ELR (cell line): ENCODE data around the gene FAM163B.
"Not testable (repeated sequence)": the region's sequence is repeated elsewhere in the genome, so short reads cannot be mapped to it uniquely, and the experiment has no call there.

Experiments
- DNase-seq: peaks from one replicate; pipeline ENCODE4 v3.0.0-alpha.2; 2015; ENCODE audit warnings: low read depth

Gene FAM163B

DNA sequence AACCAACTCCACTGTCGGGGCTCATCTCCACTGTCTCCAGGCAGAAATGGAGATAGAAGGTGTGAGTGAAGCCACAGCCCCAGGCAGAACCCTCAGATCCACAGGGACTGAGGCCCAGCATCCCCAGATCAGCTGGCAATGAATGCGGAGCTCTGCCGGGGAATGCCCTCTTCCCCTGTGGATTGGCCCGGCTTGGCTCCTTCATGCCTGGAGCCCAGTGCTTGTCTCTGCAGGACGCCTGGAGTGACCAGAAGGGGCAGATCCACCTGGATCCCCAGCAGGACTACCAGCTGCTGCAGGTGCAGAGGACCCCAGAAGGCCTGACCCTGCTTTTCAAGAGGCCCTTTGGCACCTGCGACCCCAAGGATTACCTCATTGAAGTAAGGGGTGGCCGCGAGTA, 30.4 kb upstream of the FAM163B start:
- no peak for DNase-seq

DNA sequence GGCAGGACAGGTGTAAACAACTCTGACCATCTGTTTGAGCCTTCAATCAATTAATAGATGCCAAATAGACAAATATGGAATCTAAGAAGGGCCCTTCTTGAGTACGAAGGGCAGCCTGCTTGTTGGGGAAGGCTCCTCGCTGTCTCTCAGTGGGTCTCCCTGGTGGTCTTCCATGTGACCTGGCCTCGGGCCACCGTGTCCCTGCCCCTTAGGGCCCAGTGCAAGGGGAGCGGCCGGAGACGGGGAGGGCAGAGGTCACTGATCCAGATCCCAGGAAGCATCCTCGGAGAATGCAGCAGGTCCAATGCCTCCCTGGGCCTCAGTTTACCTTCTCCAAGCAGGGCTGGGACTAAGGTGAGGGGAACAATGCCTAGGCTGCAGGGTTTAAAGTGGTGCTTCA, 29.5 kb upstream of the FAM163B start:
- DNase-seq: no peak

- no peak for DNase-seq
Measured at GRCh38 chr9:133638076-133638475, 28.9 kb upstream of the FAM163B start.

DNA sequence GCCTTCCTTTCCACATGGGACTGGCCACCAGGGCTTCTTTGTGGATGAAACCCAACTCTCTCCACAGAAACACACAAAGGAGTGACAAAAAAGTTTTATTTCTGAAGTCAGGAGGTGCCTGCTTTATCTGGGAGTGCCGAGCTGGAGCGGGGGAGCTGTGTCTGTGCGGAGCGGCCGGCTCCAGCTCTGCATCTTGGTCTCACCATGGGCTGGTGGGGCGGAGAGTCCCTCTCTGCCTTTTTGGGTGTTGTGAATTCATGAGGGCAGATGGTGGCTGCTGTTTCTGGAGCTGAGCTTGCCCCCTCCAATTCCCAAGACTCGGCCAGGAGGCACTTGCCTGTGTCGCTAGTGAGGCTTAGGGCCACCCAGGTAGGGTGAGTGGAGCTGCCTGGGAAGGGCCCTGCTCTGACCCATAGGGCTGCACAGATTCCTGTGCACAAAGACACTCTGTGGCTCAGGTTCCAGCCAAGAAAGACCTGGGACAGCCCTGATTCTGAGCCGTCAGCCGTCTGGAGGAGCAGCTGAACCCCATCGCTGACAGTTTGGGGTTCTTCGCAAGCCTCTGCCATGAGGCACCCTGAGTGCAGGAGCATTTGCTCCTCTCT, 28.4 kb upstream of the FAM163B start:
- DNase-seq: no peak

GRCh38 chr9:133636902-133637301, 27.7 kb upstream of the FAM163B start:
- DNase-seq: no peak

GRCh38 chr9:133635533-133636531, 26.6 kb upstream of the FAM163B start, which contains the start of gene DBH:
TSS of gene DBH (plus strand) at chr9:133636363. CDS start at chr9:133636372, 9 bp downstream.
- DNase-seq: no peak

DNA sequence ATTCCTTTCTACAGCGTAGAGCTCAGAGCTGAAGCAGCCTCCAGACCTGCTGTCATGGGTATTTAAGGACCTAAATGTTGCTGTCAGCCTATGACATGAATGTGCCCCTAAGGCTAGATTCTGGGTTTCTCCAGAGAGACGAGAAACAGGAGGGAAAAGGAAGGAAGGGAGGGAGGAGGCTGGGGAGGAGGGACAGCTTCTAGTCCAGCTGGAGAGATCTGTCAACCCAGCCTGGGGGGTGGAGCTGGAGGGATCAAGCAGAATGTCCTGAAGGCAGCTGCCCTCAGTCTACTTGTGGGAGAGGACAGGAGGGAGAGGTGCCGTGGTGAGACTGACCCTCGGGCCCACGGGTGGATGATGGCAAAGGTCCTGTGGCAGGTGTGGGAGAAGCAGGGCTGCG, 25.9 kb upstream of the FAM163B start:
- no peak for DNase-seq

DNA sequence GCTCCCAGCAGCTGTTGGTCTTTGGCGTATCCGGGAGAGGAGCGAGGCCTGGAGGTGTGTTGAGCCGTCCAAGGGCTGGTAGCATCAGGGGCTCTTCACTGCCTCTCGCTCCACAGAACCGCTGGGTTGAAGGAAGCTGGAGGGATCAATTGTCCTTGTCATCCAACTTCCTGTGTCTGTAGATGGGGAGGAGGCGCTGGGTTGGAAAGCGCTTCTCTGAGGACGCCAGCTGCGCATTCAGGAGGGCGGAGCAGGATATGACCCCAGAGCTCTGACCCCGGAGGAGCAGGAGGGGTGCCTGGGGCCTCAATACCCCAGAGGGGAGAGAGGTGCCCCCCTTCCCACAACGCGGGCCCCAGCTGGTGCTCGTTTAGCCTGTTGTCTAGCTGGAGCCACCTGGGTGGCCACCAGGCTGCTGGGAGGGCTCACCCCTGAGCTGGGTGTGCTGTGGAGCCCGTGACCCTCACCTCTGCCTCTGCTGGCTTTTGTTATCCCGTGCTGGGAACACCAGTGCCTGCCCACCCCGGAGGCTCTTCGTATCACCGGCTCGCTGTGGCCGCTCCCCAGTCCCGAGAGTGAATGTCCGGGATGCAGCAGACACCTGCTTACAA, 25.0 kb upstream of the FAM163B start:
- DNase-seq: no peak

- no peak for DNase-seq
Measured at GRCh38 chr9:133633681-133634080, 24.5 kb upstream of the FAM163B start.

GRCh38 chr9:133632806-133633680, 23.9 kb upstream of the FAM163B start:
- DNase-seq: no peak

DNA sequence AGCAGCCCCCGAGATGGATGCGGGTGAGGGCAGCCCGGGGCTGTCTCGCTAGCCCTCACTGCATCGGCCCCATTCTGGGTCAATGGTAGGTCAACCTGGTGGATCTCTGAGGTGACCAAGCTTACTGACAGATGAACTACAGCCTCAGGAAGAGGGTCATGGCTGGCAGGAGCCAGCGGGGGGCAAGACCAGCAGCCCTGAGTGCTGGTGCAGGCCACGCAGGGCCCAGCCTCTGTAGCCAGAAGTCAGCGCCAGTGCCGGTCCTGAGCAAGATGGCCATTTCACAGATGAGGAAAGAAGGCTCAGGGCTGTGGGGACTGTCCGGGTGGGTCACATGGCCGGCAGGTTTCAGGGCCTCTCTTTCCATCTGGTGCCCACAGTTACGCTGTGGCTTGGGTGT, 21.9 kb upstream of the FAM163B start:
- no peak for DNase-seq

DNA sequence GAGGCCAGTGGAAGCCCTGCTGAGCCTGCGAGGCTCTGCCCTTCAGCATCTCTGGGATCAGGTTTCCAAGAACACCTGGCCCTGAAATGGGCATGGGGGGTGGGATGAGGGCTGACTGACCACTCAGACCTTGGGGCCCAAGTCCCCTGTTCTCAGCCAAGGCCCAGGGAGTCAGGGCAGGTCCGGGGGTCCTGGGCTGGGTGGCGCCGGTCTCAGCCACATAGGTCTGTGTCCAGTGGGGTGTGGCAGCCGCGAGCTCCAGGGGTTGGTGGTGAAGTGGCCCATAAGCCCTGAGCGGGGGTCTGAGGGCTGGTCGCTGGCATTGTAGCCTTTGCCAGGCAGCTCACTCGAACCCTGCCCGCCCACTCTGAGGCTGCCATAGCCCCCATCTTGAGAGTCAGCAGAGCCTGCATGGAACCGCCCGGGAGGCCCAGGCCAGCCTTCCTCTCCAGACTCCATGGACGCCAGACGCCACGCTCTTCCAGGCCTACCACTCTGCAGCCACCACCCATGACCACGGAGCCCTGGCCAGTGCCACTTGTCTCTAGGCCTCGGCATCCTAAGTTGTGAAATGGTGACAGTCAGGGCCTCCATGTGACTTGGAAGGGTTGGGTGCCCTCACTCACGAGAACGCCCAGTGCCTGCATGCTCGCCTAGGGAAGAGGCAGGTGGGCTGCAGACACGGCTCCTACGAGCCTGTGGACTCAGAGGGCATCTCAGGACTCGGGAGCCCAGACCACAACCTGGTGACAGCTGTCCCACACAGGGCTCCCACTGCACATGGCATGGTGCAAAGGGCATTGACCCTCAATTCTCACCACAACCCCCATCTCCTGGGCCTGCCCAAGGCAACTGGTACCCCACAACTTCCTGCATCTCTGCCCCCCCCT, 20.3 kb upstream of the FAM163B start:
- DNase-seq: no peak

GRCh38 chr9:133628766-133629165, 19.6 kb upstream of the FAM163B start:
- DNase-seq: no peak

GRCh38 chr9:133627341-133627740, 18.2 kb upstream of the FAM163B start:
- no peak for DNase-seq

DNA sequence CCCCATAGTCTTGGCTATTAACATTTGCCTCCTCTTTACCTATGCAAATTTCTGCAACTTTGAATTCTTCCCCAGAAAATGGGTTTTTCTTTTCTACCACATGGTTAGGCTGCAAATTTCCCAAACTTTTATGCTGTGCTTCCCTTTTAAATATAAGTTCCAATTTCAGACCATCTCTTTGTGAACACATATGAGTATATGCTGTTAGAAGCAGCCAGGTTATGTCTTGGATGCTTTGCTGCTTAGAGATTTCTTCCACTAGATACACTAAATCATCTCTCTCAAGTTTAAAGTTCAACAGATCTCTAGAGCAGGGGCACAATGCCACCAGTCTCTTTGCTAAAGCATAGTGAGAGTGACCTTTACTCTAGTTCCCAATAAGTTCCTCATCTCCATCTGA, 16.8 kb upstream of the FAM163B start:
- DNase-seq: not testable (repeated sequence)

DNA sequence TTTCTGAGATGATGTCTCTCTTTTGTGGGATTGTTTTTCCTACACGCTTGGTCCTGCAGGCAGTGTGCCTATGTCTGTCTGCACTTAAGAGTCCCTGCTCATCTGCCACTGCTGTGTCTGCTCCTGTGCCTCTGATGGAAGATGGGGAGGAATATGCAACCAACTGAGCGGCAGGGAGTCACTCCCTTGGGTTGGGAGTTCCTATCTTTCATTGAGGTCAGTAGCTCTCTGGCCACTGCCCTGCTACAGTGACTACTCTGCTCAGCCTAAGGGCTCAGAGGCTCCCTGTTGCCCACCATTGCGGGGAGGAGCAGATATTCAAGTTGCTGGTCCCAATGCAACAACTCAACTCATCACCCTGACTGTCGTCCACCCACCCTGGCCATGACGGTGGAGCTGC, 13.4 kb upstream of the FAM163B start:
- no peak for DNase-seq

GRCh38 chr9:133621725-133622267, 12.6 kb upstream of the FAM163B start:
- no peak for DNase-seq

- DNase-seq: peak; percentile 7
Measured at GRCh38 chr9:133619791-133620190, 10.6 kb upstream of the FAM163B start.

DNA sequence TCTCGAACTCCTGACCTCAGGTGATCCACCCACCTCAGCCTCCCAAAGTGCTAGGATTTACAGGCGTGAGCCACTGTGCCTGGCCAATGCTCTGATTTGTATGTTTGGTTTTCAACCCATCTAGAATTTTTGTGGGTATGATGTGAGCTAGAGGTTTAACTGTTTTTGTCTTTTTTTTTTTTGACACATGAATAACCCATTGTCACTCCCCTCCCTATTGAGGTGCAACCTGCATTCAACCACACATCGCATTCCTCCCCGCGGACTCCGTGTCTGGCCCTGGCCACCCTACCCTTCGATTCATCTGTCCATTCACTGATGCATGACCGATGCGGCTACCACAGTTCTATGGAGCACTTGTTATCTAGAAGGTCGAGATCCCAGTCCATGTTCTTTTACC, 9.5 kb upstream of the FAM163B start:
- DNase-seq: no peak

DNA sequence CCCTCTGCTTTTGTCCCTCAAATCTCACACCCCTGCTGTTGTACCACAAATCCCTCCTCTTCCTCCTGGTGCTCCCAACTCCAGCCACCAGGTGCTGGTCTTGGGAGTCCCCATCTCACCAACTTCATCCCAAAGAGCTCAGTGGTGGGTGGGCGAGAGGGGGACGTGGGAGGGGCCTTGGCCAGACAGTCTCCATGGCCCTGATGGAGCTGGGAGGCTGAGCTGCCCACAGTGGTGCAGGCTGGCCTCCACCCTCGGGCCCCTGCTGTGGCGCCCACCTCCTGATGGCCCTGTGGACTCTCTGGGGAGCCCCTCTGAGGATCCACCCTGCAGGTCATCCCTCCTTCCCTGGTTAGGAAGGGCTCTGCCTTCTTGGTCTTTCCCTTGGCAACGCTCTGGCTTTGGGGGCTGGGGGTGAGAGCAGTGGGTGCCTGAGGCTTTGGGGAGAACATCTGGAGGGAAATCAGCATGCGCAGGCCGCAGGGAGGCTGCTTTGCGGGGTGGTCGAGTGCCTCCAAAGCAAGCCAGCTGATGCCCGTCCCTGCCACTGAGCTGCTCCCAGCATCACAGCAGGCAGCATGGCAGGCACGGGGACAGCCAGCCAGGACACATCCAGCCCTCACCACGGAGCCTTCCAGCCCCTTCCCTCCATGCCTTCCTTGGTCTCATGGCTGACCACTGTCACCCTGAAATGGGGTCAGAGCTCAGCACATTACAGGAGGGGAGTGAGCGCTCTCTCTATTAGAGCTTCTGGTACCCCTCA, 7.6 kb upstream of the FAM163B start:
- DNase-seq: no peak
